RPMI8226 (cell line): ENCODE measurements around the gene NEU1.
"Not testable (repeated sequence)": the region's sequence is repeated elsewhere in the genome, so short reads cannot be mapped to it uniquely, and the experiment has no call there.

Experiments
- DNase-seq: peaks from one replicate; pipeline ENCODE4 v3.0.0-alpha.2; 2015

NEU1 gene

GRCh38 chr6:31862344-31863235, at the start of gene NEU1:
Gene NEU1, minus strand, starts transcription at chr6:31862821. Its CDS starts 45 bp downstream, at chr6:31862776.
- DNase-seq, result peak; percentile 100

- DNase-seq, result no peak
These were observed 49.4 kb upstream of the NEU1 start for GRCh38 chr6:31911826-31912585.

GRCh38 chr6:31909298-31909697, 46.7 kb upstream of the NEU1 start:
- not testable (repeated sequence) for DNase-seq

- DNase-seq, result peak; percentile 52
These were observed 46.2 kb upstream of the NEU1 start for GRCh38 chr6:31908791-31909190.

GRCh38 chr6:31908255-31908654, 45.6 kb upstream of the NEU1 start:
- not testable (repeated sequence) for DNase-seq

GRCh38 chr6:31907158-31907813, 44.7 kb upstream of the NEU1 start:
- DNase-seq, result peak; percentile 64

- DNase-seq, result peak; percentile 59
These were observed 44.1 kb upstream of the NEU1 start for GRCh38 chr6:31906727-31907126.

GRCh38 chr6:31906122-31906521, 43.5 kb upstream of the NEU1 start:
- no peak for DNase-seq

- no peak for DNase-seq
These were observed 42.4 kb upstream of the NEU1 start for GRCh38 chr6:31905041-31905440.

- no peak for DNase-seq
These were observed 41.3 kb upstream of the NEU1 start for GRCh38 chr6:31903957-31904356.

- peak; percentile 95 for DNase-seq
These were observed 39.5 kb upstream of the NEU1 start, which contains the start of gene ZBTB12 for GRCh38 chr6:31901953-31902643. Gene ZBTB12, minus strand, starts transcription at chr6:31902086. Its CDS starts 781 bp downstream, at chr6:31901305.

- peak; percentile 67 for DNase-seq
These were observed 38.9 kb upstream of the NEU1 start for GRCh38 chr6:31901415-31901952.

GRCh38 chr6:31900917-31901414, 38.3 kb upstream of the NEU1 start:
- no peak for DNase-seq

- no peak for DNase-seq
These were observed 37.5 kb upstream of the NEU1 start for GRCh38 chr6:31899882-31900722.

GRCh38 chr6:31899215-31899614, 36.6 kb upstream of the NEU1 start:
- no peak for DNase-seq

- DNase-seq, result peak; percentile 60
These were observed 35.9 kb upstream of the NEU1 start for GRCh38 chr6:31898383-31899011.

GRCh38 chr6:31897612-31898382, 35.2 kb upstream of the NEU1 start, which contains the start of gene EHMT2:
Gene EHMT2, minus strand, starts transcription at chr6:31897698. Its CDS starts 21 bp downstream, at chr6:31897677.
- peak; percentile 91 for DNase-seq

GRCh38 chr6:31896856-31897611, 34.4 kb upstream of the NEU1 start:
- no peak for DNase-seq

- no peak for DNase-seq
These were observed 33.9 kb upstream of the NEU1 start for GRCh38 chr6:31896493-31896855.
